Right lobe of liver (tissue), 6 donors: ENCODE data around the gene ACTR3C. TPM values are rescaled to one million over a fixed set of nuclear protein-coding genes. Genes with fewer than 3 reads are reported as not detected.

ENCODE experiments used
- ATAC-seq, 4 donors: fragments of 200-7000 bp; cut with Tn5 transposase; one replicate each; pipeline ENCODE4 v1.9.1; 2020; ENCODE audit warnings: mild to moderate bottlenecking in 4 of 4, moderate library complexity in 4 of 4
- DNase-seq, 3 donors: peaks; one replicate each; pipeline ENCODE4 v3.0.0-alpha.2; 2020
- H3K27ac ChIP-seq, 3 donors: fragments of 200-600 bp; one replicate each; pipeline ENCODE4 v1.8.0; 2022
- H3K27me3 ChIP-seq, 2 donors: fragments of 200-600 bp; one replicate each; pipeline ENCODE4 v1.8.0; 2022
- H3K36me3 ChIP-seq, 4 donors: fragments of 200-600 bp; sonication (generic) in 1 of 4; one replicate each; pipeline versions ENCODE4 v1.5.1 to v1.8.0; 2017 to 2022; ENCODE audit warnings: control low read depth in 1 of 4
- H3K4me1 ChIP-seq, 4 donors: fragments of 200-600 bp; sonication (generic) in 1 of 4; one replicate each; pipeline versions ENCODE4 v1.5.1 to v1.8.0; 2017 to 2022; ENCODE audit warnings: control low read depth in 1 of 4
- H3K4me3 ChIP-seq, 3 donors: fragments of 200-600 bp; one replicate each; pipeline ENCODE4 v1.8.0; 2022
- H3K9me3 ChIP-seq, 4 donors: fragments of 200-600 bp; sonication (generic) in 1 of 4; one replicate each; pipeline versions ENCODE4 v1.5.1 to v1.8.0; 2017 to 2022; ENCODE audit warnings: control low read depth in 1 of 4
- POLR2A ChIP-seq: fragments of 450-650 bp; IDR thresholded peaks from one replicate; pipeline ENCODE4 v1.6.1; 2017; ENCODE audit warnings: antibody characterized with exemption, mild to moderate bottlenecking
- WGBS: methylation state at CpG from one replicate; pipeline ENCODE4 v1.1.6; 2018; ENCODE audit warnings: low coverage, low lambda C conversion rate; ENCODE audit not compliant: insufficient coverage; ENCODE audit errors: missing lambda C conversion rate; 5-methylcytosine and 5-hydroxymethylcytosine counted together
- intact Hi-C, 2 donors: fragments of 100-400 bp; cut with DNase I; formaldehyde crosslinking; loops; one replicate each; pipeline versions ENCODE4 v1.11.2 to v1.14.1; 2022
- total RNA-seq, 6 experiments: library from RNA; depleted of rRNA in 2 of 6; stranded (reverse); fragments of >200 nt in 2 of 6; fragmentation: NEBNext Ultra II Directional in 3 of 6; extraction: Animal tissue kit (Norgen Biotek cat#: 25700) in 3 of 6; gene quantifications; one replicate each; pipeline versions ENCODE4 v1.1.0 to v1.2.4, GENCODE V29; 2016 to 2023
- TF ChIP-seq, protein P1 (sequence below), 4 donors: fragments of 200-600 bp in 3 of 4; fragments of 450-650 bp in 1 of 4; IDR thresholded peaks; one replicate each; pipeline versions ENCODE4 v1.5.1 to v1.8.0; 2016 to 2022; ENCODE audit warnings: antibody characterized with exemption in 4 of 4, mild to moderate bottlenecking in 2 of 4
- donor health status: DM: no; HTN: yes; CAD: no.
- donor health status: DM: no; HTN: no; CAD: no.
- donor health status: DM: no; HTN: no; CAD: no.
- donor health status: DM: no; HTN: yes; CAD: no.
- donor health status: DM: no; HTN: yes; CAD: no.

ACTR3C gene
- total RNA-seq, 6 experiments from 2014 or later: 30.0 to 36.5 (median 32.7) TPM

DNA sequence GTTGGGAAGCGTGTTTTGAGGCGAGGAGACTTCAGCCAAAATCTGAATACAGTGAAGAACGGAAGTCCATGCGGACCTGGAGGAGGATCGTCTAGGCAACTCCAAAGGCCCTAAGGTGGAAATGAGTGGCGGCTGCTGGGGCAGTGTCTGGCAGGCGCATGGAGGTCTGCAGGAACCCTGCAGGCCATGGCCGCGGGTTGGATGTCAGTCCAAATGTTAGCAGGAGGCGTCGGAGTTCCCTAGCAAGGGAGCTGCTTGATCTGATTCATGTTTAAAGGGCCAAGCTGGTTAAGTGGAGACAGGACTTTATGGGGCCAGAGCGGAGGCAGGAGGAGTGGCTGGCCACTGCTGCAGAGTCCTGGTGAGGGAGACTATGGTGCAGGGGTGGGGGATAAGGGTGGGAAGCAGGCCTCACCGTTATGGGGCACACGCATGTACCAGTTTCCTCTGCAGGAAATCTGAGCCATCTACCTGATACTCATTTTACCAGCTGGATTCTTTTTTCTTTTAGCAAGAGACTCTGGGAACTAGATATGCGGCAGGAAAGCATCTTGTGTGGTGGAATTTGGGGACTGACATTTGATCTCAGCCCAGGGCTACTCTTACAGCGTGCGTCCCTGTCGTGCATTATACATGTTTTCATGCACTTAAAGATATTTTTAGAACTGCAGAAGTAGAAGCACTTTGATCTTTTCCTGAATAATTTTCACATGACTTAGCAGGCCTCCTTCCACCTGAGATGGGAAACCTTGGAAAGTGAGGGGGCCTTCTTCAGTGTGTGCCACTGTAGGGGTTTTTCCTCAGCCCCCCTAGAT, 38.7 kb upstream of the ACTR3C start:
- 95% methylated on average over 10 of the region's 18 CpGs for WGBS
- Histone ChIP-seq H3K4me3 (no peak overlapping the region), H3K9me3 (no peaks in the 10 kb centered on the region), H3K4me1 (peaks cover 0 to 4% (median under 1%) of the 10 kb centered on the region in 4 donors), H3K27ac (no peak overlapping the region), H3K27me3 (no peaks in the 10 kb centered on the region), H3K36me3 (no peaks in the 10 kb centered on the region)
- intact Hi-C loops: no loop called here
- TF ChIP-seq, protein P1, sequence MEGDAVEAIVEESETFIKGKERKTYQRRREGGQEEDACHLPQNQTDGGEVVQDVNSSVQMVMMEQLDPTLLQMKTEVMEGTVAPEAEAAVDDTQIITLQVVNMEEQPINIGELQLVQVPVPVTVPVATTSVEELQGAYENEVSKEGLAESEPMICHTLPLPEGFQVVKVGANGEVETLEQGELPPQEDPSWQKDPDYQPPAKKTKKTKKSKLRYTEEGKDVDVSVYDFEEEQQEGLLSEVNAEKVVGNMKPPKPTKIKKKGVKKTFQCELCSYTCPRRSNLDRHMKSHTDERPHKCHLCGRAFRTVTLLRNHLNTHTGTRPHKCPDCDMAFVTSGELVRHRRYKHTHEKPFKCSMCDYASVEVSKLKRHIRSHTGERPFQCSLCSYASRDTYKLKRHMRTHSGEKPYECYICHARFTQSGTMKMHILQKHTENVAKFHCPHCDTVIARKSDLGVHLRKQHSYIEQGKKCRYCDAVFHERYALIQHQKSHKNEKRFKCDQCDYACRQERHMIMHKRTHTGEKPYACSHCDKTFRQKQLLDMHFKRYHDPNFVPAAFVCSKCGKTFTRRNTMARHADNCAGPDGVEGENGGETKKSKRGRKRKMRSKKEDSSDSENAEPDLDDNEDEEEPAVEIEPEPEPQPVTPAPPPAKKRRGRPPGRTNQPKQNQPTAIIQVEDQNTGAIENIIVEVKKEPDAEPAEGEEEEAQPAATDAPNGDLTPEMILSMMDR (IDR thresholded peaks at IDR 0.05): no peak
- no peak for ATAC-seq
- no peak for DNase-seq

DNA sequence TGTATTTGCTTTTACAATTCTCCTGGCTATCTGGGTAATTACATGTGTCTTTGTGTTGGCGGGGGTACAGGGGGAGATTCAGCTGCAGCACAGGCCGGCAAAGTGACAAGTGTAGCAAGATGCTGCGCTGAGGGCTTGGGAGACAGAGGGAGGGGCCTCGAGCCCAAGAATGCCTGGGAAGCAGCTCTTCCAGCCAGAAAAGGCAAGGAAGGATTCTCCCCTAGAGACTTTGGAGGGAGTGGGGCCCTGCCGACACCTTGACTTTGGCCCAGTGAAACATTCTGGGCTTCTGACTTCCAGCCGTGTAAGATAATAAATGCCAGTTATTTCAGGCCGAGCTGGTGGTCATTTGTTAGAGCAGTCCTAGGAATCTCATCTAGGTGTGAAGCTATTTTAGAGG, 38.1 kb upstream of the ACTR3C start:
- no peaks in the 10 kb centered on the region for H3K9me3 ChIP-seq
- H3K27ac ChIP-seq: no peak overlapping the region
- intact Hi-C loops: no loop called here
- WGBS: 92% methylated on average over 3 of the region's 7 CpGs
- no peaks in the 10 kb centered on the region for H3K27me3 ChIP-seq
- peaks cover 0 to 10% (median 2%) of the 10 kb centered on the region in 4 donors for H3K4me1 ChIP-seq
- TF ChIP-seq POLR2A: no peak
- TF ChIP-seq, protein P1 (IDR thresholded peaks at IDR 0.05): no peak
- H3K4me3 ChIP-seq: no peak overlapping the region
- no peak for DNase-seq
- no peak for ATAC-seq
- no peaks in the 10 kb centered on the region for H3K36me3 ChIP-seq

DNA sequence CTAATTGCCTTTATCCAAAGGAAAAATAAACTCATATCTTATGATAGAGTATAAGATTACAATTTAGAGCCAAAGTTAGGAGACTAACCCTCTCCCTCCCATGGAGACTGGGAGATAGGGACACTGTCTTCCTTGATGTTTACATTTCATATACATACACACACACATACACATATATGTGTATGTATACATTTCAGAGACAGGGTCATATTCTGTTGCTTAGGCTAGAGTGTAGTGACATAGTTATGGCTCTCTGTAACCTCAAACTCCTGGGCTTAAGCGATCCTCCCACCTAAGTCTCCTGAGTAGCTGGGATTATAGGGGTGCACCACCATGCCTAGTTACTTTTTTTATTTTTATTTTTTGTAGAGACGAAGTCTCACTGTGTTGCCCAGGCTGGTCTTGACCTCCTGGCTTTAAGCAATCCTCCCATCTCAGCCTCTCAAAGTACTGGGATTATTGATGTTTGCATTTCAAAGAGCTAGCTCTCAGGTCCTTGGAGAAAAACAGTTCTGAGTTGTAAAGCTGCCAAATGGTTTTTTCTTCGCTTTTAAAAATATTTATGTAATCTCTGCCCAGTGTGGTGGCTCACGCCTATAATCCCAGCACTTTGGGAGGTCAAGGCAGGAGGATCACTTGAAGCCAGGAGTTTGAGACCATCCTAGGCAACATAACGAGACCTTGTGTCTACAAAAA, 37.2 kb upstream of the ACTR3C start:
- no peak for DNase-seq
- H3K4me1 ChIP-seq: peaks cover 0 to 13% (median 6%) of the 10 kb centered on the region in 4 donors
- intact Hi-C loops: no loop called here
- ATAC-seq: no peak
- no peaks in the 10 kb centered on the region for H3K9me3 ChIP-seq
- no peak overlapping the region for H3K27ac ChIP-seq
- no peak overlapping the region for H3K4me3 ChIP-seq
- no peaks in the 10 kb centered on the region for H3K27me3 ChIP-seq
- H3K36me3 ChIP-seq: no peaks in the 10 kb centered on the region
- TF ChIP-seq POLR2A: no peak
- TF ChIP-seq, protein P1 (IDR thresholded peaks at IDR 0.05): no peak
- WGBS: 88% methylated on average over 5 of the region's 5 CpGs

DNA sequence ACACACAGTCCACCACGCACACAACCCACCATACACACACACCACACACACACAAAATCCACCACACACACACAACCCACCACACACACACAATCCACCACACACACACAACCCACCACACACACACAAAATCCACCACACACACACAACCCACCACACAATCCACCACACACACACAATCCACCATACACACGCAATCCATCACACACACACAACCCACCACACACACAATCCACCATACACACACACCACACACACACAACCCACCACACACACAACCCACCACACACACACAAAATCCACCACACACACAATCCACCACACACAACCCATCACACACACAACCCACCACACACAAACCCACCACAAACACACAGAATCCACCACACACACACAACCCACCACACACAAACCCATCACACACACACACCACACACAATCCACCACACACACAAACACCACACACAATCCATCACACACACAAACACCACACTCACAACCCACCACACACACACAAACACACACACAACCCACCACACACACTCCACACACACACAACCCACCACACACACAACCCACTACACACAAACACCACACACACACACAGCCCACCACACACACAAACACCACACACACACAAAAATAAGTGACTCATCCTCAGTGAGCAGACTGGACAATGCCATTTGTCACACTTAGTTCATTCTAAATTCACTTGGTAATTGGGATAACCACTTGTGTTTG, 36.4 kb upstream of the ACTR3C start:
- H3K4me1 ChIP-seq: peaks cover 0 to 18% (median 7%) of the 10 kb centered on the region in 4 donors
- no peak for ATAC-seq
- H3K27ac ChIP-seq: no peak overlapping the region
- no peaks in the 10 kb centered on the region for H3K27me3 ChIP-seq
- H3K9me3 ChIP-seq: no peaks in the 10 kb centered on the region
- intact Hi-C loops: no loop called here
- no peak overlapping the region for H3K4me3 ChIP-seq
- no peak for TF ChIP-seq POLR2A
- TF ChIP-seq, protein P1 (IDR thresholded peaks at IDR 0.05): no peak
- DNase-seq: no peak
- H3K36me3 ChIP-seq: no peaks in the 10 kb centered on the region
- WGBS: 100% methylated on average over 2 of the region's 2 CpGs
